Keratinocyte (primary cell): ENCODE measurements around the gene POLK. TPM values are rescaled to one million over a fixed set of nuclear protein-coding genes. Genes with fewer than 3 reads are reported as not detected.
"Not testable (repeated sequence)": the region's sequence is repeated elsewhere in the genome, so short reads cannot be mapped to it uniquely, and the experiment has no call there.

Experiments
- DNase-seq: peaks from one replicate; pipeline ENCODE4 v3.0.0-alpha.2; 2011; ENCODE audit warnings: low read depth, missing footprints, low spot score
- FAIRE-seq: peaks from 2 replicates; lab custom pipeline; 2011; peaks lifted over from hg19 to GRCh38; lab: Jason Lieb, UNC
- H2AFZ ChIP-seq: 2 replicates; pipeline ENCODE4 v1.6.0; 2012; ENCODE audit warnings: low read length, control low read depth, inconsistent platforms; ENCODE audit not compliant: control insufficient read depth
- H3K27ac ChIP-seq: 2 replicates; pipeline ENCODE4 v1.5.1; 2011; ENCODE audit warnings: low read length; ENCODE audit not compliant: control insufficient read depth, insufficient read depth
- H3K27me3 ChIP-seq: 3 replicates; pipeline ENCODE4 v1.6.0; 2011; ENCODE audit warnings: low read length; ENCODE audit not compliant: control insufficient read depth, insufficient read depth; ENCODE audit errors: extremely low read depth
- H3K36me3 ChIP-seq, 2 experiments: 2 replicates in 1 of 2; 3 replicates in 1 of 2; pipeline ENCODE4 v1.5.1; 2011; ENCODE audit warnings: low read length in 2 of 2, mild to moderate bottlenecking in 1 of 2; ENCODE audit not compliant: control insufficient read depth in 2 of 2, insufficient read depth in 2 of 2; ENCODE audit errors: extremely low read depth in 1 of 2
- H3K4me1 ChIP-seq: 3 replicates; pipeline ENCODE4 v1.5.1; 2011; ENCODE audit warnings: low read length; ENCODE audit not compliant: control insufficient read depth, insufficient read depth; ENCODE audit errors: extremely low read depth
- H3K4me2 ChIP-seq: 3 replicates; pipeline ENCODE4 v1.6.0; 2011; ENCODE audit warnings: low read depth, low read length; ENCODE audit not compliant: control insufficient read depth, insufficient read depth; ENCODE audit errors: extremely low read depth
- H3K4me3 ChIP-seq, 3 experiments: fragments of 200-600 bp in 1 of 3; sonication (generic) in 1 of 3; 2 replicates in 2 of 3; 3 replicates in 1 of 3; pipeline ENCODE4 v1.5.1; 2011 to 2016; ENCODE audit warnings: low read length in 3 of 3, mild to moderate bottlenecking in 3 of 3, control low read depth in 2 of 3, inconsistent platforms in 1 of 3, low read depth in 1 of 3, mixed read lengths in 1 of 3, mixed run types in 1 of 3, moderate library complexity in 1 of 3; ENCODE audit not compliant: control insufficient read depth in 2 of 3, insufficient read depth in 2 of 3; ENCODE audit errors: extremely low read depth in 1 of 3
- H3K79me2 ChIP-seq: 2 replicates; pipeline ENCODE4 v1.6.0; 2012; ENCODE audit warnings: low read length; ENCODE audit not compliant: control insufficient read depth, insufficient read depth
- H3K9ac ChIP-seq: 3 replicates; pipeline ENCODE4 v1.6.0; 2011; ENCODE audit warnings: low read length; ENCODE audit not compliant: control insufficient read depth, insufficient read depth; ENCODE audit errors: extremely low read depth
- H3K9me1 ChIP-seq: 3 replicates; pipeline ENCODE4 v1.6.0; 2011; ENCODE audit warnings: low read length; ENCODE audit not compliant: control insufficient read depth, insufficient read depth; ENCODE audit errors: extremely low read depth
- H3K9me3 ChIP-seq: 2 replicates; pipeline ENCODE4 v1.5.1; 2012; ENCODE audit warnings: low read depth, low read length; ENCODE audit not compliant: control insufficient read depth
- H4K20me1 ChIP-seq: 3 replicates; pipeline ENCODE4 v1.6.0; 2011; ENCODE audit warnings: low read length; ENCODE audit not compliant: control insufficient read depth, insufficient read depth; ENCODE audit errors: extremely low read depth
- EZH2 ChIP-seq: IDR thresholded peaks from one replicate; pipeline ENCODE4 v1.6.1; 2012; ENCODE audit warnings: inconsistent platforms, mild to moderate bottlenecking, low read length, moderate library complexity
- dilution Hi-C: fragments of 300-500 bp; cut with MboI; formaldehyde crosslinking; loops from one replicate; pipeline ENCODE4 v1.7.0; 2020; ENCODE audit warnings: low sequenced_read_pairs; ENCODE audit not compliant: extremely low pct_ligation_motif_present
- polyA plus RNA-seq, 5 experiments: library from polyadenylated mRNA; depleted of rRNA in 3 of 5; stranded (reverse) in 3 of 5; stranded (forward) in 1 of 5; unstranded in 1 of 5; fragments of >200 nt; gene quantifications; 1 replicate in 1 of 5; 2 replicates in 3 of 5; 3 replicates in 1 of 5; pipeline versions ENCODE4 v1.2.1 to v1.2.3, GENCODE V29; 2011 to 2012; ENCODE audit warnings: missing spikeins in 2 of 5, low read depth in 1 of 5, low replicate concordance in 1 of 5
- TF ChIP-seq, protein P1 (sequence below), 3 experiments: IDR thresholded peaks in 1 of 3; conservative IDR thresholded peaks in 1 of 3; optimal IDR thresholded peaks in 1 of 3; 2 replicates in 2 of 3; 3 replicates in 1 of 3; pipeline versions ENCODE3 to v1.5.1; 2011; ENCODE audit warnings: low read length in 3 of 3, mild to moderate bottlenecking in 3 of 3, moderate library complexity in 2 of 3, control low read depth in 1 of 3, inconsistent platforms in 1 of 3; ENCODE audit not compliant: insufficient read depth in 2 of 3; ENCODE audit errors: extremely low read depth in 1 of 3

POLK gene
- polyA plus RNA-seq, 1 donor (not counting 4 experiments of a cell fraction or from before 2014, with no cell fraction given) = 25.8 TPM

DNA sequence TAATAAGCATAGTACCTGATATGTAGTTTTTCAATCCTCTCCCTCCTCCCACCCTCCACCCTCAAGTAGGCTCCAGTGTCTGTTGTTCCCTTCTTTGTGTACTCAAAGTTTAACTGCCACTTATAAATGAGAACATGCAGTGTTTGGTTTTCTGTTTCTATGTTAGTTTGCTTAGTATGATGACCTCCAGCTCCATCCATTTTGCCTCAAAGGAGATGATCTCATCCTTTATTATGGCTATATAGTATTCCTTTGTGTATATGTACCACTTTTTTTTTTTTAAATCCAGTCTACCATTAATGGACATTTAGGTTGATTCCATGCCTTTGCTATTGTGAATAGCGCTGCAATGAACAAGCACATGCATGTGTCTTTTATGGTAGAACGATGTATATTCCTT, 20.5 kb downstream of the POLK start:
- FAIRE-seq = no peak

DNA sequence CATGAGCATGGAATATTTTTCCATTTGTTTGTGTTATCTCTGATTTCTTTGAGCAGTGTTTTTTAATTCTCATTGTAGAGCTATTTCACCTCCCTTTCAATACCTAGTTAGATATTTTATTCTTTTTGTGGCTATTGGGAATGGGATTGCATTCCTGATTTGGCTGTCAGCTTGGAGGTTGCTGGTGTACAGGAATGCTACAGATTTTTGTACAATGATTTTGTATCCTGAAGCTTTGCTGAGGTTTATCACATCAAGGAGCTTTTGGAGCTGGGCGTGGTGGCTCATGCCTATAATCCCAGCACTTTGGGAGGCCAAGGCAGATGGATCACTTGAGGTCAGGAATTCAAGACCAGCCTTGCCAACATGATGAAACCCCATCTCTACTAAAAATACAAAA, 22.0 kb downstream of the POLK start:
- Histone ChIP-seq H3K4me2 (peak overlapping the region; percentile 27), H3K4me1 (peaks cover 13% of the 10 kb centered on the region), H3K79me2 (peaks cover 53% of the 10 kb centered on the region)
- dilution Hi-C loops, H3K9me1 ChIP-seq, H2AFZ ChIP-seq, H3K36me3 ChIP-seq, H3K27me3 ChIP-seq, H3K9me3 ChIP-seq, H4K20me1 ChIP-seq, H3K27ac ChIP-seq, H3K4me3 ChIP-seq, H3K9ac ChIP-seq: not testable (repeated sequence)
- DNase-seq (peak; percentile 42), FAIRE-seq (peak; percentile 67)

More for the DNA sequence above, 20.5 kb downstream of the POLK start:
- TF ChIP-seq, protein P1, sequence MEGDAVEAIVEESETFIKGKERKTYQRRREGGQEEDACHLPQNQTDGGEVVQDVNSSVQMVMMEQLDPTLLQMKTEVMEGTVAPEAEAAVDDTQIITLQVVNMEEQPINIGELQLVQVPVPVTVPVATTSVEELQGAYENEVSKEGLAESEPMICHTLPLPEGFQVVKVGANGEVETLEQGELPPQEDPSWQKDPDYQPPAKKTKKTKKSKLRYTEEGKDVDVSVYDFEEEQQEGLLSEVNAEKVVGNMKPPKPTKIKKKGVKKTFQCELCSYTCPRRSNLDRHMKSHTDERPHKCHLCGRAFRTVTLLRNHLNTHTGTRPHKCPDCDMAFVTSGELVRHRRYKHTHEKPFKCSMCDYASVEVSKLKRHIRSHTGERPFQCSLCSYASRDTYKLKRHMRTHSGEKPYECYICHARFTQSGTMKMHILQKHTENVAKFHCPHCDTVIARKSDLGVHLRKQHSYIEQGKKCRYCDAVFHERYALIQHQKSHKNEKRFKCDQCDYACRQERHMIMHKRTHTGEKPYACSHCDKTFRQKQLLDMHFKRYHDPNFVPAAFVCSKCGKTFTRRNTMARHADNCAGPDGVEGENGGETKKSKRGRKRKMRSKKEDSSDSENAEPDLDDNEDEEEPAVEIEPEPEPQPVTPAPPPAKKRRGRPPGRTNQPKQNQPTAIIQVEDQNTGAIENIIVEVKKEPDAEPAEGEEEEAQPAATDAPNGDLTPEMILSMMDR (optimal IDR thresholded peaks at IDR 0.05 in 1 of 3, IDR thresholded peaks at IDR 0.05 in 1 of 3, conservative IDR thresholded peaks at IDR 0.05 in 1 of 3; ENCODE audit: extremely low read depth in 1 of 3, insufficient read depth in 2 of 3, low read length in 3 of 3) = no peak
- no peak for TF ChIP-seq EZH2
- no peak for DNase-seq
- H3K9me3 ChIP-seq = peaks cover 2% of the 10 kb centered on the region
- H3K27me3 ChIP-seq = no peaks in the 10 kb centered on the region
- no peaks in the 10 kb centered on the region for H3K36me3 ChIP-seq
- H3K4me2 ChIP-seq = no peak overlapping the region
- H3K79me2 ChIP-seq = peaks cover 48% of the 10 kb centered on the region
- no peak overlapping the region for H2AFZ ChIP-seq
- dilution Hi-C loops = no loop called here
- peaks cover 13% of the 10 kb centered on the region for H3K4me1 ChIP-seq
- no peak overlapping the region for H3K27ac ChIP-seq
- H3K9ac ChIP-seq = no peak overlapping the region
- H3K4me3 ChIP-seq = no peak overlapping the region
- H3K9me1 ChIP-seq = no peaks in the 10 kb centered on the region
- no peaks in the 10 kb centered on the region for H4K20me1 ChIP-seq

DNA sequence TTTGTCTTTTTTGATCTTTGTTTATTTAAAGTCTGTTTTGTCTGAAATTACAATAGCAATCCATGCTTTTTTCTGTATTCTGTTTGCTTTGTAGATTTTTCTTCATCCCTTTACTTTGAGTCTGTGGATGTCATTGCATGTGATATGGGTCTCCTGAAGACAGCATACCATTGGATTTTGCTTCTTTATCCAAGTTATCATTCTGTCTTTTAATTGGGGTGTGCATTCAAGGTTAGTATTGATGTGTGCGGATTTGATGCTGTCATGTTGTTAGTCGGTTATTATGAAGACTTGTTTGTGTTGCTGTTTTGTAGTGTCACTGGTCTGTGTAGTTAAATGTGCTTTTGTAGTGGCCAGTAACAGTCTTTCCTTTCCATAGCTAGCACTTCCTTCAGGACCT, 23.0 kb downstream of the POLK start:
- Histone ChIP-seq H3K9me1 (no peaks in the 10 kb centered on the region), H3K9ac (no peak overlapping the region), H3K4me1 (peaks cover 21% of the 10 kb centered on the region), H3K9me3 (peaks cover 2% of the 10 kb centered on the region), H3K4me2 (no peak overlapping the region), H4K20me1 (no peaks in the 10 kb centered on the region), H3K27ac (no peak overlapping the region), H3K79me2 (peaks cover 52% of the 10 kb centered on the region), H2AFZ (no peak overlapping the region), H3K36me3 (no peaks in the 10 kb centered on the region), H3K4me3 (no peak overlapping the region), H3K27me3 (no peaks in the 10 kb centered on the region)
- DNase-seq (no peak), FAIRE-seq (peak; percentile 67)
- TF ChIP-seq, protein P1 (optimal IDR thresholded peaks at IDR 0.05 in 1 of 3, IDR thresholded peaks at IDR 0.05 in 1 of 3, conservative IDR thresholded peaks at IDR 0.05 in 1 of 3; ENCODE audit: extremely low read depth in 1 of 3, insufficient read depth in 2 of 3, low read length in 3 of 3) = no peak
- no peak for TF ChIP-seq EZH2
- dilution Hi-C loops = no loop called here
